MM.1S (cell line): ENCODE results near the gene CCSAP.

Experiments used
- DNase-seq: peaks from one replicate; pipeline ENCODE4 v3.0.0-alpha.2; 2015
- H2AFZ ChIP-seq: fragments of 300-600 bp; sonication (generic); 2 replicates; pipeline ENCODE4 v1.6.0; 2016; ENCODE audit warnings: antibody characterized with exemption, low read length
- H3F3A ChIP-seq: fragments of 300-600 bp; sonication (generic); 2 replicates; pipeline ENCODE4 v1.6.1; 2016; ENCODE audit warnings: mild to moderate bottlenecking, antibody characterized with exemption, low read length, moderate library complexity, mixed read lengths; ENCODE audit not compliant: insufficient read depth
- H3K27ac ChIP-seq: fragments of 300-600 bp; sonication (generic); 2 replicates; pipeline ENCODE4 v1.5.1; 2016; ENCODE audit warnings: mild to moderate bottlenecking, low read length
- H3K27me3 ChIP-seq: fragments of 300-600 bp; sonication (generic); replicated peaks from 2 replicates; pipeline ENCODE4 v1.6.0; 2016; ENCODE audit warnings: low read length; ENCODE audit not compliant: insufficient read depth
- H3K36me3 ChIP-seq: fragments of 300-600 bp; sonication (generic); replicated peaks from 2 replicates; pipeline ENCODE4 v1.6.1; 2016; ENCODE audit warnings: mild to moderate bottlenecking, low read length, mixed read lengths; ENCODE audit not compliant: insufficient read depth
- H3K4me1 ChIP-seq: fragments of 300-600 bp; sonication (generic); 2 replicates; pipeline ENCODE4 v1.6.1; 2016; ENCODE audit warnings: low read length, mixed read lengths
- H3K4me2 ChIP-seq: fragments of 300-600 bp; sonication (generic); 2 replicates; pipeline ENCODE4 v1.6.0; 2016; ENCODE audit warnings: low read depth, low read length
- H3K4me3 ChIP-seq: fragments of 300-600 bp; sonication (generic); 2 replicates; pipeline ENCODE4 v1.5.1; 2016; ENCODE audit warnings: low read length, mixed read lengths
- H3K79me2 ChIP-seq: fragments of 300-600 bp; sonication (generic); 2 replicates; pipeline ENCODE4 v1.6.1; 2016; ENCODE audit warnings: mixed run types, low read length, mixed read lengths
- H3K9ac ChIP-seq: fragments of 300-600 bp; sonication (generic); 2 replicates; pipeline ENCODE4 v1.6.1; 2016; ENCODE audit warnings: low read length, mixed read lengths
- H3K9me2 ChIP-seq: fragments of 300-600 bp; sonication (generic); replicated peaks from 2 replicates; pipeline ENCODE4 v1.6.1; 2016; ENCODE audit warnings: mild to moderate bottlenecking, low read length, mixed read lengths; ENCODE audit not compliant: insufficient read depth
- H3K9me3 ChIP-seq: fragments of 300-600 bp; sonication (generic); replicated peaks from 2 replicates; pipeline ENCODE4 v1.6.1; 2016; ENCODE audit warnings: mild to moderate bottlenecking, low read length, mixed read lengths; ENCODE audit not compliant: insufficient read depth
- H4K20me1 ChIP-seq: fragments of 300-600 bp; sonication (generic); 2 replicates; pipeline ENCODE4 v1.6.1; 2016; ENCODE audit warnings: mild to moderate bottlenecking, low read length, moderate library complexity, mixed read lengths; ENCODE audit not compliant: insufficient read depth
- EZH2 ChIP-seq: fragments of 300-600 bp; sonication (generic); optimal IDR thresholded peaks from 2 replicates; pipeline ENCODE3; 2017; ENCODE audit warnings: low read depth, mild to moderate bottlenecking, antibody characterized with exemption, low read length, mixed read lengths
- EZH2phosphoT487 ChIP-seq: fragments of 300-600 bp; sonication (generic); IDR thresholded peaks from 2 replicates; pipeline ENCODE4 v1.6.1; 2018; ENCODE audit warnings: antibody characterized with exemption, low read length
- TF ChIP-seq, protein P1 (sequence below): fragments of 300-600 bp; sonication (generic); IDR thresholded peaks from 2 replicates; pipeline ENCODE4 v1.5.1; 2016; ENCODE audit warnings: antibody characterized with exemption, low read length, mixed read lengths

The CCSAP gene

DNA sequence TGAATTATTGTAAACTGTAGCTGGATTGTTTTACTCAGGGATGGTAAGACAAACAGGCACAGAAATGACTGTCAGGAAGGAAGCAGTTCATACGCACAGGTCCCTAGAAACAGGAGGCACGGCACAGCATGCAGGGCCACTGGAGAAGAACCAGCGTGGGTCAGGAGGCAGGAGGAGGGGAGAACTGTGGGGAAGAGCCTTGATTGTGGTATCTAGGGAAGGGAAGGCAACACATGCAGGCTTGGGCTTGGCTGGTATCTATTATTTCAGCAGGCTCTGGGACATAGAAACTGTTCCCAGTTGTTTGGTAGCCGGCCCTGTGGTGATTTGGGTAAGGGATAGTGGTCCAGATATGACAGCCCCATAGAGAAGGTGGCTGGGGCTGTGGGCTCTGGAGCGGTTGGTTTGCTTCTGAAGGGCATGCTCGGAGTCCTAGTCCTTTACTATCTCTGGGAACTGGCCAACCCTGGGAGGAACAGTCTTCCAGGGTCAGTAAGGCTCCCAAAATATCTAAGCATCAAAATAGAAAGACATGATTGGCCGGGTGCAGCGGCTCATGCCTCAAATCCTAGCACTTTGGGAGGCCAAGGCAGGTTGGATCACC is 43.1 kb upstream of the CCSAP start:
- H3K4me2 ChIP-seq = no peak overlapping the region
- H3K9me3 ChIP-seq = no peaks in the 10 kb centered on the region
- TF ChIP-seq EZH2 = no peak
- TF ChIP-seq, protein P1, sequence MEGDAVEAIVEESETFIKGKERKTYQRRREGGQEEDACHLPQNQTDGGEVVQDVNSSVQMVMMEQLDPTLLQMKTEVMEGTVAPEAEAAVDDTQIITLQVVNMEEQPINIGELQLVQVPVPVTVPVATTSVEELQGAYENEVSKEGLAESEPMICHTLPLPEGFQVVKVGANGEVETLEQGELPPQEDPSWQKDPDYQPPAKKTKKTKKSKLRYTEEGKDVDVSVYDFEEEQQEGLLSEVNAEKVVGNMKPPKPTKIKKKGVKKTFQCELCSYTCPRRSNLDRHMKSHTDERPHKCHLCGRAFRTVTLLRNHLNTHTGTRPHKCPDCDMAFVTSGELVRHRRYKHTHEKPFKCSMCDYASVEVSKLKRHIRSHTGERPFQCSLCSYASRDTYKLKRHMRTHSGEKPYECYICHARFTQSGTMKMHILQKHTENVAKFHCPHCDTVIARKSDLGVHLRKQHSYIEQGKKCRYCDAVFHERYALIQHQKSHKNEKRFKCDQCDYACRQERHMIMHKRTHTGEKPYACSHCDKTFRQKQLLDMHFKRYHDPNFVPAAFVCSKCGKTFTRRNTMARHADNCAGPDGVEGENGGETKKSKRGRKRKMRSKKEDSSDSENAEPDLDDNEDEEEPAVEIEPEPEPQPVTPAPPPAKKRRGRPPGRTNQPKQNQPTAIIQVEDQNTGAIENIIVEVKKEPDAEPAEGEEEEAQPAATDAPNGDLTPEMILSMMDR = no peak
- TF ChIP-seq EZH2phosphoT487 = no peak
- H3K4me1 ChIP-seq = no peaks in the 10 kb centered on the region
- H3F3A ChIP-seq = no peaks in the 10 kb centered on the region
- no peaks in the 10 kb centered on the region for H3K9me2 ChIP-seq
- H2AFZ ChIP-seq = no peak overlapping the region
- H3K4me3 ChIP-seq = no peak overlapping the region
- no peaks in the 10 kb centered on the region for H4K20me1 ChIP-seq
- H3K27ac ChIP-seq = no peak overlapping the region
- H3K27me3 ChIP-seq = no peaks in the 10 kb centered on the region
- no peaks in the 10 kb centered on the region for H3K79me2 ChIP-seq
- DNase-seq = no peak
- no peaks in the 10 kb centered on the region for H3K36me3 ChIP-seq
- no peak overlapping the region for H3K9ac ChIP-seq

GRCh38 chr1:229384822-229385221 is 42.0 kb upstream of the CCSAP start:
- no peaks in the 10 kb centered on the region for H3K27me3 ChIP-seq
- no peak for DNase-seq
- H3K4me1 ChIP-seq = no peaks in the 10 kb centered on the region
- H3F3A ChIP-seq = no peaks in the 10 kb centered on the region
- no peaks in the 10 kb centered on the region for H3K9me3 ChIP-seq
- H3K9me2 ChIP-seq = no peaks in the 10 kb centered on the region
- H3K9ac ChIP-seq = no peak overlapping the region
- no peaks in the 10 kb centered on the region for H3K36me3 ChIP-seq
- H3K79me2 ChIP-seq = no peaks in the 10 kb centered on the region
- no peak overlapping the region for H3K27ac ChIP-seq
- no peak overlapping the region for H3K4me2 ChIP-seq
- no peak overlapping the region for H3K4me3 ChIP-seq
- no peaks in the 10 kb centered on the region for H4K20me1 ChIP-seq
- no peak for TF ChIP-seq EZH2phosphoT487
- TF ChIP-seq EZH2 = no peak
- TF ChIP-seq, protein P1 = no peak
- H2AFZ ChIP-seq = no peak overlapping the region

GRCh38 chr1:229383961-229384360 is 41.1 kb upstream of the CCSAP start:
- H3K9me3 ChIP-seq = no peaks in the 10 kb centered on the region
- H3K4me2 ChIP-seq = no peak overlapping the region
- H4K20me1 ChIP-seq = no peaks in the 10 kb centered on the region
- H3K36me3 ChIP-seq = no peaks in the 10 kb centered on the region
- H3K27ac ChIP-seq = no peak overlapping the region
- no peaks in the 10 kb centered on the region for H3K4me1 ChIP-seq
- H3K79me2 ChIP-seq = no peaks in the 10 kb centered on the region
- no peak for DNase-seq
- no peak overlapping the region for H3K9ac ChIP-seq
- no peaks in the 10 kb centered on the region for H3K9me2 ChIP-seq
- no peak overlapping the region for H3K4me3 ChIP-seq
- no peaks in the 10 kb centered on the region for H3F3A ChIP-seq
- H3K27me3 ChIP-seq = no peaks in the 10 kb centered on the region
- no peak overlapping the region for H2AFZ ChIP-seq
- TF ChIP-seq, protein P1 = no peak
- TF ChIP-seq EZH2phosphoT487 = no peak
